NCI-H2196 (cell line): Measurements from ENCODE around the gene MYH9.

ENCODE experiments used
- DNase-seq: peaks from one replicate; lab custom pipeline; 2025; ENCODE audit not compliant: unreplicated experiment; lab: John Stamatoyannopoulos, UW

Gene MYH9

DNA sequence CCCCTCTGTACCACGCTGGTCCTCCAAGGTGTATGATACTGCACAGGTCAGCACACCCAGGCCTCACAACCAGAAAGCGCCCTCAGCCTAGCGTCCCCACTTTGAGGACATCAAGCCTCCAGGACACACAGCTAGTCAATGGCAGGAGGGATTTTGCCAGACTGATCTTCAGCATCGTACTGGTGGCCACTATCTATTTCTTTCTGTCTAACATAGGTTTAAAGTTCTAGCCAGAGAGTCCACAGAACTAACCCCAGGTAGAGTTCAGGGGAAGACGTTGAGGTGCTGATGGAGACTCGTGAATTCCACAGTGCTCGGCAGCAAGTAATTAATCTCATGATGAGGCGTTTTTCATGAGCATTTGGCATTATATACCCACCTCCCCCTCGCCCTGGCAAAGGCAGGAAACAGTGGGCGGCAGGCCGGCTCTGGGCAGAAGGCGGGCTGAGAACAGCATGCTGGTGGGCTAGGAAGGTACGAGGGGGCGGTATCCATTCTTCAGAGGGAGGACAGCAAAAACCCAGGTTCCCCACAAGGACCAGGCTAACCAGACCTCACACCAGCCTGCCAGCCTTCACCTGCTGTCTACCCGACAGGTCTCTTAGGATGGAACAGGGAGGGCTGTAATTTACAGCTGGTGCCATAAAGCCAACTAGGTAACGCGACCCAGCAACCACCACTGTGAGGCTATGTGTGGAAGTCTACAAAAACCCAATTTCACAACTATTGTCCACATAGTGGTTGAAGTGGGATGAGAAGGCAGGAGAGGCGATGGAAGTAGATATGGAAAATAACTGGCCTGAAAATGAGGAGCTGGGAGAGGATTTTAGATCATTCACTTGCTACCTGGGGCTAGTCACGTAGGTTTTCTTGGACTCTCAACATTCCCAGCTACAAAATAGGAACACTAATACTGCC lies 18.5 kb downstream of the MYH9 start:
- DNase-seq, result no peak

DNA sequence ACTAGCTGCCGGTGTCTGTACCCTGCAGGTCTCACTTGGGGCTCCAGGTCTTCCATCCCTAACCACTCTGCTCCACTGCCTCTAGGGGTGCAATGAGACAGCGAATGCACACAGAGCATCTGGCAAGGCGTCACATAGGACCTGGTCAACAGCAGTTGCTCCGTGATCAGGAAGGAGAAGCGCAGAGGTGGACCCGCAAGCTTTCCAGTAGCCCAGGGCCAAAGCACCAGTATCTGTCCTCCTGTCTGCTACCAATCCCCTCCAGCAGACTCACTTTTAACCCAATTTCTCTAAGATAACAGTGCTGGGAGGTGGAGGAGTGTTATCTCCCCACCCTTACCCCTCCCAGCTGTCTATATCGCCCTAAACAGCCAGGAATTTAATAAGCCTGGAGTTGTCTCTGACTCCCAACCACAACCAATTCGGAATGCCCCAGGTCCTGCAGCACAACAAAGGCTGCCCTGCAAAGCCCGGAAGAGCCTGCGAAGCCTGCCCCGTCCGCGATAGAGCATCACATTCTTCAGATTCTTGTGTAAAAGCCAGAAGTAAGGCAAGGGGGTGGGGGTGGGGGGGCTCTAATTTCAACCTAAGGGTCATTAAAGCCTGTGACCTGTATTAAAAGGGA lies 19.3 kb downstream of the MYH9 start:
- no peak for DNase-seq

DNA sequence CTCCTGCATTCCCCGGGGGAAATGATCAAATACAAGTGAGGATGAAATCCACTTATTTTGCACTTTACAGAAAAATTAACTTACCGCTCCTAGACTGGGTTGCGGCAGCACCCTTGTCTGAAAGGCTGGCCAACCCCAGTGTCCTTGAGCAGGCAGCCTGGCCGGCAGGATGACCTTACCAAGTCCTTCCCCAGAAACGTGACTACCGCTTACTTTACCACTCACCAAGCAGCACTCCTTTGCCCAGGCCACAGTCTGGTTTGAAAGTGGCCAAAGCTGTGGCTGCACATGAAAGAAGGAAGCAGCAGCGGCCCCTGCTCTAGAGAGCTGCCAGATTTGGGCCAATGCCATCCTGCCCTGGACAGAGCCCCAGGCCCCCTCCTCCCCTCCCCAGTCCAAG lies 20.3 kb downstream of the MYH9 start:
- no peak for DNase-seq

DNA sequence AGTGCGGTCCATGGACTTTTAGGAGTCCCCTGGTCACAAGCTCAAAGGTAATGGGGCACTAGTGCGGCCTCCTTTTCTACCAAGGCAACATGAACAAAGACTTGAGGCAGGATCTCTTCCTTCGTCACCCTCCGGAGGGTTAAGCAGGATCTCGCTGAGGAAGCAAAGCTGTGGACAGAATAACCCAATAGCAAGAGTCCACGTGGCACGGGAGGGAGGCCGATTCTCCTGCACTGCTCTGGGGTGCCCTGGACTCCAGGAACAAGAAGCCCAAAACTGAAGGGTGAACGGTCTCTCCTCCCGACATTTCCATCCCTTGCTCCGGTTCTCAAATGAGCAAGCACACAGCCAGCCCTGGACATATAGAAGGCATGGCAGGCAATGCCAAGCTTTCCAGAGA lies 20.7 kb downstream of the MYH9 start:
- no peak for DNase-seq

DNA sequence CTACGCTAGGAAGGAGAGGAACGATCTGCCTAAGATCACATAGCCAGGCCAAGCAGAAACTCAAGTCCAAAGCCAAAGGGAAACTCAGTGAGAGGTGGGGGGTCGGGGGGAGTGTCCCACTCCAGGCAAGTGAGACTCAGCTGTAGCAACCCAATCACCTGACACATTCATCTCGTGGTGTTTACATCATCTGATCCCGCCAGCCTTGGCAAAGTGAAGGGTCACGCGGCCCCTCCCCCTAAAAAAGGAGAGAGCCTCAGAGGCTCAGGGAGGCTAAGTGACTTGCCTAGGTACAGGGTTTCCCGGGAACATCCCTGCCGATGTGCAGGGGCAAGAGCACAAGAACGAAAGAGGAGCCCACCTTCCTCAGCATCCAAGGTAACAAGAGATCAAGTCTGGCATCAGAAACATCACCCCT lies 21.5 kb downstream of the MYH9 start:
- DNase-seq, result no peak

DNA sequence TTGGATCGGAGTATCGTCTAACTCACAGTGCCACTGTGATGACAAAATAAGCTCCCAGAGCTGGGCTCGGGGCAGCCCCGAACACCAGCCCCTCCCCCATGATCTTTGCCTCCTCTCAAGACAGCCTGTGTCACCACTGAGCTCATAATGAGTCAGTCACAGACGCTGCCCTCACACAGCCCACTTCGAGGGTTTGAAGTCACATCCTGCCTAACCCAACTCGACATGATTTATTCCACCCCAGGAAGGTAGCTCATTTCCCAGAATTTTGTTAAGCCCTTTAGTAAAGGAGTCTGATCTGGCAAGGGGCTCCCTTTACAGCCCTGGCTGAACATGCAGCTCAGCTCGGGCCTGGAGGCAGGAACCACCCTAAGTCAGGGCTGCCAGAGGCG lies 22.8 kb downstream of the MYH9 start:
- DNase-seq, result no peak

DNA sequence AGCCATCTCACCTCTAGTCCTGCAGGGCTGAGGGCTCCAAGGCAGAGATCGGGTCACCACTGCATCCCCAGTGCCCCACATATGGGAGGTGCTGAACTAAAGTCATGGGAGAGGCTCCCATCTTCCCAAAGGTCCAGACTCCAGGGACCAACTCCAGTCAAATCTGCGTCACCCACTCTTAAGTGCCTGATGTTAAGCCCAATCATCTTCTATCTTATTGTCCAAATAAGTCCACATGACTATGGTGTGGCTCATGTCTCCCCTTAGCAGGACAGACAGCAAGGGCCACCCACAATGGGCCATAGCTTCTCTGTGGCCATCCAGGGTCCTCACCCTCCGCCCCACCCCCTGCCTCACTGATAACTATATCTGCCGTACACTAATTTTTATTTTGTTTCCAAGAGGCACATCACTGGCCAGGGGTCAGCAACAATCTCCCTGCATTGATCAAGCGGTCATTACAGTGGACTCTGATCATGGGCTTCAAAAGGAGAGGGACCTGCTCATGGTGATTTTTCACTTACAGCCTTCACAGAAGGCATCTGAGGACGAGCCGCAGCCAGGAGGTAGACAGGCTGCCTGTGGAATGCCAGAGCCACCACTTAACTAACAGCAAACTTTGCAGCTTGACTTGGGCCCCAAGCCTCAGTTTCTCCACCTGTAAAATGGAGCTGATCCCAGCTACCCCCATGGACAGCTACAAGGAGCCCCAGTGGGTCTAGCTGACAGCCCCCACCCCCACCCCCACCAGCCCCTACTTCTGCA lies 23.3 kb downstream of the MYH9 start:
- no peak for DNase-seq

DNA sequence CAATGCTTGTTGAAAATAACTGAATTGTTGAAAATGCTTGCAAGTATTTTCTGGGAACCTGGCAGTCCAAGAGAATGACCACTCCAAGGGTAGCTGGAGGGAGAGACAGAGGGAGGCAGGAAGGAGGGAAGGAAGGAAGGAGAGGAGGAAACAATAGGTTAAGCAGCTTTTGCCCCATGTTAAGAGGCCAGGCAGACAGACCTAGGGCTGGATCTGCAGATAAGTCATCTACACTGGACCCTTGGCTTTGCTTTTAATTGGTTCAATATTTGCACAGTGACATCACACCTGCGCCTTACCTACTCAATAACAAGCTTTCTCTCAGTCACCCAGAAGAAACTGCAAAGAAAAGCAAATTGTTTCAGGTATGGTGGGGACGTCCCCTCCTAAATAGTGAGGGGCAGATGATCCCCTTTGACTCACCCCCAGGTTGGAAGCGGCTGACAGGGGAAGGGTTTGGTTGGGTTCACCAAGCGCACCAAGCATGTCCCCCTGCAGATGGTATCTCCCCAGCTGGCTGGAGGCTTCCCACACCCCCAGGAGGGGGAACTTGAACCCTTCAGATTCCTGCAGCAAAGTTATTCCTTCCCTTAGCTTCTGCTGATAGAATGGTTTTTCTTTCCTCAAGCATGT lies 24.3 kb downstream of the MYH9 start:
- DNase-seq, result no peak

DNA sequence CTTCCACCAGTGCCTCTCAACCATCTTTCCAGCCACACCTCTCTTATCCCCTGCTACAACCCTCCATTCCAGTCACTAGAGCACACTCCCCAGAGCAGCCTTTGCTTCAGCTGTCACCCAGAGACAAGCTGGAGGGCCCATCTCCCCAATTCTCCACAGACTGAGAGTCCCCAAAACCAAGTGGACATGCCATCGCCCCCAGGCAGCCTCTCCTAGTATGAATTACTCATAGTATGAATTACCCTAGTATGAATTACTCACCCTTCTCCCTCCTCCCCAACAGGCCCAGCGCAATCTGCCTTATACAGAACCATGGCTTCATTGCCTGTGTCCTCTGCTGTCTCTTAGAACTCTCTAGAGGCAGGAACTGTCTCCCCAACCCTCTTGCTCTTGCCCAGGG lies 24.8 kb downstream of the MYH9 start:
- no peak for DNase-seq

DNA sequence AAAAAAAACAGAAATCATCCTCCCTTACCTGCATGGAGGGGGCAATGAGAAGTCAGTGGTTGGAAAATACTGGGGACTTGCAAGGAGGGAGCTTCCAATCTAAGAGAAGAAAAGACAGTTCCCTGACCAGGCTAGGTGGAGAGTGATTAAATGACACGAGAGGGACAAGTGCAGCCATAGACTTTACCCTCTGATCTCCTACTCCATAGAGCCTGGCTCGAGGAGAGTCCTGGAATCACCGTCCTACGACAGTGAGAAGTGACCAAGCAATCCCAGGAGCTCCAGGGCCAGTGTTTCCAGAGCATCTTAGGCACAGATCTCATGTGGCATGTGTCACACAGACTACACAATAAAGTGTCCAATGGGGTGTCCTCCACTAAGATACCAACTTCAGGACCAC lies 25.7 kb downstream of the MYH9 start:
- no peak for DNase-seq

DNA sequence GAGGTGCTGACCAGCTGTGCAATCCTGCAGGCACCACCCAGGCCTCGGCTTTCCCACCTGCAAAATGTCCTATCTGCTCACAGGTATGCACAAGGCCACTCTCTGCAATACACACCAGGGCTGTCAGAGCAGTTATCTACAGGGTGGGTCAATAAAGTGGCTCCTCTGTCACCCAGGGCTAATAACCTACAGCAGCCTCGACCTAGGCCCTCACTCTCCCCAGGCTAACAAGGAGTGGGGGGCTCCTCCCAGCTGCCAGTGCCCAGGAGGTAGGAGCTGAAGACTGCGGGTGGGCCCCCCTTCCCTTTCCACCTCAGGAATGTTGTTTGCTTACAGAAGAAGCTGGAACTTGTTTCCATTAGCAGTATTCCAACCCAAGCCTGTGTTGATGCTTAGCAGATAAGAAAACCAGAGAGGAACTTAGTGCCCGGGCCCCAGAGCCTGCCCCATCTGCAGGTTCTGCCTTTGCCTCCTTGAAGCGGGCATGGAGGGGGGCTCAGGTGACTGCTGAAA lies 26.8 kb downstream of the MYH9 start:
- DNase-seq, result no peak

DNA sequence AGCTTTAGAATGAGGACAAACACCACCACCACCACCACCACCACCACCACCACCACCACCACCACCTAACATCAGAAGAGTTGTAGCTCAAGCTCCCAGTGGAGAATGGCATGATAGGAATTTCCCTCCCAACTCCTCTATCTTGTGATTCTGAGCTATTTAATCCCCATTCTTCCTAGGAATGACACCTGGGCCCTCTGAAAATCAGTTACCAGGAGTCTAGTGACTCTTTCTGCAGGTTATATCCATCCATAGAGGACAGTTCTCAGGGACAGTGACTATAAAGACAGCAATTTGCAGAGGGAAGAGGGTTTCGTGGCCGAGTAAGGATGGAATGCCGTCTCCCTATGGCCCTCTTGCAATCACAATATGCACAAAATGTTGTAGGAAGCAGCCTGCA lies 27.8 kb downstream of the MYH9 start:
- no peak for DNase-seq

DNA sequence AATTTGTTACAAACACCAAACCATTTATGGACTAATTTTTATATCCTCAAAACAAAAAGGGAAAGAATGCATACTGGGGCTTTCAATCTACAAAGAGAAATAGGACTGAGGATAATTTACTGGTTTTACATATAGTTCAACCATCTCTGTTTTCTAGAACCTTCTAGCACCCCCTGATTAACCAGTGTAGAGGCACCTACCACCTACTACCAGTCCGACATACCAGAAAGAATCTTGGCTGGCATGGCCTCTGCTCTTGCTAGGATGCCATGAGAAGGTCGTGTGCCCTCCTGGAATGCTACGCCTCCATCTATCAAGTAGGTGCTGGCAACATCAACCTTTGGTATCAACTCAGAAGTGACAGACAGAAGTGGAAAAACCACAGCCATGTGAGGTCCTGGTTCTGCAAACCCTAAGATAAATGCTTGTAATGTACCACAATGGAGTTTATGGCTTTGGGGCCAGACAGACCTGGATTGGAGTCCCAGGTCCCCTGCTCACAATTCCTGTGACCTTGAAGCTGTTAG lies 28.2 kb downstream of the MYH9 start:
- DNase-seq, result no peak

DNA sequence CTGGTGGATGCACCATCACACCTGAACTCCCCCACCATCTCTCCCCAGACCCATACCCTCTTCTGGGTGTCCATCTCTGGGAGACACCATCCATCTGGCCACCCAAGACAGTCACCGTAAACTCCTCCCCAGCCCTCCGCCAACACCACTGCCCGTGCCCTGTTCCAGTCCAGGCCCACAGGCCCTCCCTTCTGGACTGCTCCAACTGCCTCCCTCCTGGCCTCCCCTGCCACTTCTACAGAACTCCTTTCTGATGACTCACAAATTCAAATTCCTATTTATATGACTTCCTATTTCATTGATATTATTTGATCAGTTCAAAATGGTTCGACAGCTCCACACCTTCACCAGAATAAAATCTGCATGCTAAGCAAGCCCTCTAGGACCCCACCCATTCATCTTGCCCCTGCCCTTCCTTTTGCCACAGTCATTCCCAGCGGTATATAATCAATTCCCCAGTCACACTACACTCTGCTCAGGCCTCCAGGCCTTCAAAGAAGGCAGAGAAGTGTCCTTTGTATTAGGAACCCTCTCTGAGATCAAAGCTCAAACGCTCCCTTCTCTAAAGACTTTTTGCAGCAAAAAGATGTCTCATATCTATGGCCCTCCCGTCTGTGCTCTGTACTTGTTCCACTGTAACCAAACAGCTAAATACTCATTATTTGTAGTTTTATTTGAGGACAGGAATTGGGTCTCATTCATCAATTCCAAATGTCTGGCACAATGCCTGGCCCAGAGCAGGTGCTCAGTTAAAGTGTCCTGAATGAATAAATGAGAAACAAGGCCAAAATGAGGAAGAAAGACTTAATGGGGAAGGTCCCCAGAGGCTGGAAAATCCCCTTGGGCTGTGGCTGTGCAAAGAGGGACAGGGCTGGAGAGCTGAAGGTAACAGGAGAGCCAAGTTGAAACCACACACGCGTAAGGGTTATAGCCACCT lies 29.0 kb downstream of the MYH9 start:
- no peak for DNase-seq

DNA sequence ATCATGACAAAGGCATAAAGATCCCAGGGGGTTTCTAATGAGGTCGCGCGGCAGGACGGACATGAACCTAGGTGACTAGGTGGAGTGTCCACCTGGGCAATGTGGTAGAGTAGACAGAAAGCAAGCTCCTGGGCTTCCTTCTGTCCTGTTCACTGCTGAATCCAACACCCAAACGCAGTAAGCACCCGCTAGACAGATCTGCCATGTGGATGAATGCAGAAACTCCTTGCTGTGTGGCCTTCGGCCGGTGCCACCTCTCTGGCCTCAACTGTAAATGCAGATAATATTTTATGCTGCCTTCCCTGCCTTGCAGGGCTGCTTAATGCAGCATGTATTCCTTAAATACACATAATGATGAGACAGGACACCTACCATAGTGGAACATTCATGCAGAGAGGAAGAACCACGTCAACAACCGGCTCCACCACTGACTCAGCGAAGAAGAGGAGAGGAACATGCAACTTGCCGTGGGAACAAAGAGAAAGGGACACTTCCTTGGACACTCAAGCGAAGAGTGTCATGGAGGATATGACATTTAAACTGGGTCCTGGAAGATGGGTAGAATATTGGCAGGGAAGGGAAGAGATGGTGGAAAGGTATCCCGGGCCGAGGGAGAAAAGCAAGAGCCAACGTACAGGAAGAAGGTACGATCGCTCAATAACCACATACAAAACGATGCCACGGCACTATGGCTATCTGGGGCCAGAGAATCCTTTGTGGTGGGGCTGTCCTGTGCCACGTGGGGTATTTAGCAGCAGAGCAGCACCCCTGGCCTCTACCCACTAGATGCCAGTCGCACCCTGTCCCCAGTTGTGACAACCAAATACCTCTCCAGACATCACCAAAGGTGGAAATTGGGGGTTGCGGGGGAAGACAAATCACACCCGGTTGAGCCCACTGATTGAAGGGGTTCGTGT lies 30.8 kb downstream of the MYH9 start:
- DNase-seq, result no peak

DNA sequence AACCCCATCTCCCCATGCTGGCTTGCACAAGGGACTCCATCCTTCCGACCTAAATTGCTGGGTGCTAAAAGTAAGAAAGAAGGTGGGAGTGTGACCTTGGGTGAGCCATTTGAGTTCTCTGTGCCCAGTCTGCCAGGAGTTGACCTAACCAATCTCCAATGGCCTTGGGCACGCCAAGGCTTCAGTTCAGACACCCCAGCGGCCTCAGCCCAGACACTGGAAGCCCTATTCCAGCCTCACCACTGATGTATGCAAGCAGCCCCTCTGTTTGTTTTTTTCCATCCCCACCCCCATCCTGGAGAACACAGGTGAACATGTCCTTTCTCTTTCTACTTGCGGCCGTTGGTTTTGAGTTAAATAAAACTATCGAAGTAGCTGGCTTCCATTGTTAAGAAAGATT lies 31.9 kb downstream of the MYH9 start:
- DNase-seq, result no peak

DNA sequence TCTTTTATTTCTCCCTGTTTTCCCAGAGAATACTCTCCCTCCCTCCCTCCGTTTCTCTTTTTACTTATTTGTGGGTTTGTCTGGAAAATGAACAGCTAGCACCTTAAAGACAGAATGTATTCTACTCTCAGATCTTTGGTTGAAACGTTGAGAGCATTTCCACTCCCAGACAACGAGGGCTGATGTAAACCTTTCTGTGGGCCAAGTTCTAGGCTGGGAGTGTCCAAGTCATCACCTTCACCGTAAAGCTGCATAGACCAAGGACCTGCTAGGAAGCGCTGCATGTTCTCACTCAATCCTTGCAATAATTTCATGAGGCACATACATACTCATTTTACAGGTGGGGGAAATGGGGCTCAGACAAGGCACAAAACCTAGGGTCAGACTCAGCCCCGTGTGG lies 32.4 kb downstream of the MYH9 start:
- no peak for DNase-seq

DNA sequence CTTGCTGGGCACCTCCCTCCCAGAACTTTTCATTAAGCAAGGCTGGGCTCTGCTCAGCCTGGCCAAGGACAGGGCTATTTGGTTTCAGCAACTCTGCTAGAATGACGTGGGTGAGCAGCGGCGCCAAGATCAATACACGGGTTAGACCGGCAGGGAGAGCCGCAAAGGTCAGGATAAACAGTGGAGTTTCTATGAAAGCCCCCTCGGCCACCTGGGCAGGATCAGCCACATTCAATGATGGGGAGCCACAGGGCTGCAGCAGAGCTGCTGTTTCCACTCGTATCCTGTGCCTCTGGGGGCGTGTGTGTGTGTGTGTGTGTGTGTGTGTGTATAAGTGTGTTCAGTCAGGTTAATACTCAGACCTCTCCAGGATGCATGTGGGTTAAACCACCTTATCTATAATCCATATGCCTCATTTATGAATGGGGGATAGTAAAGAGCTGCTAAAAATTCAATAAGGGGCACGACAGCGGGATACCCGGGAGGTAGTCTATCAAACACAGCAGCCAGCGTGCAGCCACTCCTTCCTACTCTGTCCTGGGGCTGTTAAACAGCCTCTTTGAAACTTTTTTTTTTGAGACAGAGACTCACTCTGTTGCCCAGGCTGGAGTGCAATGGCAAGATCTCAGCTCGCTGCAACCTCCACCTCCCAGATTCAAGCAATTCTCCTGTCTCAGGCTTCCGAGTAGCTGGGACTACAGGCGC lies 34.8 kb downstream of the MYH9 start:
- peak; percentile 48 for DNase-seq
